ENCODE results near the gene MECP2.

DNA sequence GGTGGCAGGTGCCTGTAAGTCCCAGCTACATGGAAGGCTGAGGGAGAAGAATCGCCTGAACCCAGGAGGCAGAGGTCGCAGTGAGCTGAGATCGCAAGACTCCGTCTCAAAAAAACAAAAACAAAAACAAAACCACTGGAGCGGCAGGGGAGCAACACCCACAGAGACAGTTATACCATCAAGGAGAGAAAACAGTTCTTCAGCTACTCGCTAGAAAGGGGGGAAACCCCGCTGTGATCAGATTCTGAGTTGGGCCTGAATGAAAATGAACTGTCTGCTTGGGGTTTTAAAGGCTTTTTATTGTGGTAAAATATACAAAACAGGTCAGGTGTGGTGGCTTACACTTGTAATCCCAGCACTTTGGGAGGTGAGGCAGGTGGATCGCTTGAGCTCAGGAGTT is 61.0 kb downstream of the MECP2 start:
- TF ChIP-seq, protein P1, sequence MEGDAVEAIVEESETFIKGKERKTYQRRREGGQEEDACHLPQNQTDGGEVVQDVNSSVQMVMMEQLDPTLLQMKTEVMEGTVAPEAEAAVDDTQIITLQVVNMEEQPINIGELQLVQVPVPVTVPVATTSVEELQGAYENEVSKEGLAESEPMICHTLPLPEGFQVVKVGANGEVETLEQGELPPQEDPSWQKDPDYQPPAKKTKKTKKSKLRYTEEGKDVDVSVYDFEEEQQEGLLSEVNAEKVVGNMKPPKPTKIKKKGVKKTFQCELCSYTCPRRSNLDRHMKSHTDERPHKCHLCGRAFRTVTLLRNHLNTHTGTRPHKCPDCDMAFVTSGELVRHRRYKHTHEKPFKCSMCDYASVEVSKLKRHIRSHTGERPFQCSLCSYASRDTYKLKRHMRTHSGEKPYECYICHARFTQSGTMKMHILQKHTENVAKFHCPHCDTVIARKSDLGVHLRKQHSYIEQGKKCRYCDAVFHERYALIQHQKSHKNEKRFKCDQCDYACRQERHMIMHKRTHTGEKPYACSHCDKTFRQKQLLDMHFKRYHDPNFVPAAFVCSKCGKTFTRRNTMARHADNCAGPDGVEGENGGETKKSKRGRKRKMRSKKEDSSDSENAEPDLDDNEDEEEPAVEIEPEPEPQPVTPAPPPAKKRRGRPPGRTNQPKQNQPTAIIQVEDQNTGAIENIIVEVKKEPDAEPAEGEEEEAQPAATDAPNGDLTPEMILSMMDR (IDR thresholded peaks at IDR 0.05): no peak
- no peak for TF ChIP-seq ZFX (IDR thresholded peaks at IDR 0.05; ENCODE audit: borderline replicate concordance)

Data from 22Rv1 (cell line).